HFFc6 (cell line): ENCODE measurements around the gene TFCP2. TPM values are rescaled to one million over a fixed set of nuclear protein-coding genes. Genes with fewer than 3 reads are reported as not detected.
"Not testable (repeated sequence)": the region's sequence is repeated elsewhere in the genome, so short reads cannot be mapped to it uniquely, and the experiment has no call there.

ENCODE experiments used
- DNase-seq: peaks from one replicate; pipeline ENCODE4 v3.0.0-alpha.2; 2018
- H3K27ac Mint-ChIP-seq: 2 replicates; pipeline ENCODE4 v1.8.0; 2020; ENCODE audit warnings: mild to moderate bottlenecking, mixed read lengths
- H3K27me3 Mint-ChIP-seq: 2 replicates; pipeline ENCODE4 v1.8.0; 2021; ENCODE audit warnings: mild to moderate bottlenecking, moderate library complexity, mixed read lengths; ENCODE audit not compliant: insufficient read depth
- H3K36me3 Mint-ChIP-seq: 2 replicates; pipeline ENCODE4 v1.8.0; 2021; ENCODE audit warnings: low read depth, mixed read lengths
- H3K4me1 Mint-ChIP-seq: 2 replicates; pipeline ENCODE4 v1.8.0; 2020; ENCODE audit warnings: low read depth, mixed read lengths
- H3K4me3 Mint-ChIP-seq: 2 replicates; pipeline ENCODE4 v1.8.0; 2020; ENCODE audit warnings: mild to moderate bottlenecking, moderate library complexity, mixed read lengths
- H3K9me3 Mint-ChIP-seq: 2 replicates; pipeline ENCODE4 v1.8.0; 2020; ENCODE audit warnings: mild to moderate bottlenecking, mixed read lengths
- CTCF ChIP-seq: fragments of 200-600 bp; sonication (generic); IDR thresholded peaks from 2 replicates; pipeline ENCODE4 v1.5.0; 2021; ENCODE audit warnings: antibody characterized with exemption, mild to moderate bottlenecking
- total RNA-seq, 6 experiments: library from RNA; stranded (reverse); fragmentation: NEBNext Ultra II Directional; extraction: Animal tissue kit (Norgen Biotek cat#: 25700); gene quantifications; 2 replicates in 1 of 6; 3 replicates in 5 of 6; pipeline ENCODE4 v1.2.3, GENCODE V29; 2021

TFCP2 gene
- total RNA-seq, 6 experiments from 2014 or later = 23.6 to 26.5 (median 25.8) TPM

GRCh38 chr12:51082561-51083125, 90.3 kb downstream of the TFCP2 start:
- DNase-seq = peak; percentile 48
- H3K9me3 Mint-ChIP-seq = no peaks in the 10 kb centered on the region
- H3K36me3 Mint-ChIP-seq = peaks cover 17% of the 10 kb centered on the region
- H3K27me3 Mint-ChIP-seq = peaks cover 7% of the 10 kb centered on the region
- peak overlapping the region; percentile 95 for H3K4me3 Mint-ChIP-seq
- TF ChIP-seq CTCF = no peak
- H3K4me1 Mint-ChIP-seq = peaks cover 33% of the 10 kb centered on the region
- peak overlapping the region; percentile 87 for H3K27ac Mint-ChIP-seq

- peaks cover 7% of the 10 kb centered on the region for H3K27me3 Mint-ChIP-seq
- no peak for TF ChIP-seq CTCF
- peak overlapping the region; percentile 95 for H3K4me3 Mint-ChIP-seq
- H3K4me1 Mint-ChIP-seq = peaks cover 36% of the 10 kb centered on the region
- H3K9me3 Mint-ChIP-seq = no peaks in the 10 kb centered on the region
- no peak for DNase-seq
- H3K36me3 Mint-ChIP-seq = peaks cover 20% of the 10 kb centered on the region
- H3K27ac Mint-ChIP-seq = no peak overlapping the region
Observed at GRCh38 chr12:51081421-51081820, 91.5 kb downstream of the TFCP2 start.

GRCh38 chr12:51080136-51080535, 92.8 kb downstream of the TFCP2 start:
- Mint-ChIP-seq H3K27me3 (peaks cover 7% of the 10 kb centered on the region), H3K9me3 (no peaks in the 10 kb centered on the region), H3K4me1 (peaks cover 36% of the 10 kb centered on the region), H3K27ac (no peak overlapping the region), H3K4me3 (no peak overlapping the region), H3K36me3 (peaks cover 18% of the 10 kb centered on the region; the same call in 1 of the 2 replicates)
- no peak for TF ChIP-seq CTCF
- DNase-seq = no peak

GRCh38 chr12:51078866-51079265, 94.1 kb downstream of the TFCP2 start:
- H3K4me3 Mint-ChIP-seq, H3K9me3 Mint-ChIP-seq, H3K27me3 Mint-ChIP-seq, H3K27ac Mint-ChIP-seq, DNase-seq: not testable (repeated sequence)
- H3K4me1 Mint-ChIP-seq = peaks cover 36% of the 10 kb centered on the region
- peaks cover 19% of the 10 kb centered on the region; the same call in 1 of the 2 replicates for H3K36me3 Mint-ChIP-seq

GRCh38 chr12:51078346-51078745, 94.6 kb downstream of the TFCP2 start:
- not testable (repeated sequence) for H3K9me3 Mint-ChIP-seq, DNase-seq, H3K27me3 Mint-ChIP-seq, H3K4me3 Mint-ChIP-seq
- Mint-ChIP-seq H3K36me3 (peaks cover 24% of the 10 kb centered on the region; the same call in 1 of the 2 replicates), H3K27ac (peak overlapping the region; percentile 42; the same call in 1 of the 2 replicates), H3K4me1 (peaks cover 32% of the 10 kb centered on the region)

GRCh38 chr12:51077930-51078329, 95.0 kb downstream of the TFCP2 start:
- no peaks in the 10 kb centered on the region for H3K9me3 Mint-ChIP-seq
- TF ChIP-seq CTCF = no peak
- H3K4me3 Mint-ChIP-seq = no peak overlapping the region
- H3K4me1 Mint-ChIP-seq = peaks cover 32% of the 10 kb centered on the region
- peak; percentile 5 for DNase-seq
- H3K36me3 Mint-ChIP-seq = peaks cover 24% of the 10 kb centered on the region; the same call in 1 of the 2 replicates
- H3K27ac Mint-ChIP-seq = peak overlapping the region; percentile 42; the same call in 1 of the 2 replicates
- H3K27me3 Mint-ChIP-seq = peaks cover 4% of the 10 kb centered on the region
